Eye (tissue), 1 donor: Measurements from ENCODE around the gene YIPF1.

ENCODE experiments used
- DNase-seq: peaks from one replicate; pipeline ENCODE4 v3.0.0-alpha.2; 2015

Gene YIPF1

GRCh38 chr1:53889304-53890298 lies at the start of gene YIPF1:
Gene YIPF1 (minus strand): TSS chr1:53889797. CDS start chr1:53888937, 860 bp downstream.
- DNase-seq, result peak; percentile 93

- no peak for DNase-seq
These were observed 48.7 kb upstream of the YIPF1 start for GRCh38 chr1:53938136-53938830.

- DNase-seq, result no peak
These were observed 46.8 kb upstream of the YIPF1 start for GRCh38 chr1:53936430-53936829.

DNA sequence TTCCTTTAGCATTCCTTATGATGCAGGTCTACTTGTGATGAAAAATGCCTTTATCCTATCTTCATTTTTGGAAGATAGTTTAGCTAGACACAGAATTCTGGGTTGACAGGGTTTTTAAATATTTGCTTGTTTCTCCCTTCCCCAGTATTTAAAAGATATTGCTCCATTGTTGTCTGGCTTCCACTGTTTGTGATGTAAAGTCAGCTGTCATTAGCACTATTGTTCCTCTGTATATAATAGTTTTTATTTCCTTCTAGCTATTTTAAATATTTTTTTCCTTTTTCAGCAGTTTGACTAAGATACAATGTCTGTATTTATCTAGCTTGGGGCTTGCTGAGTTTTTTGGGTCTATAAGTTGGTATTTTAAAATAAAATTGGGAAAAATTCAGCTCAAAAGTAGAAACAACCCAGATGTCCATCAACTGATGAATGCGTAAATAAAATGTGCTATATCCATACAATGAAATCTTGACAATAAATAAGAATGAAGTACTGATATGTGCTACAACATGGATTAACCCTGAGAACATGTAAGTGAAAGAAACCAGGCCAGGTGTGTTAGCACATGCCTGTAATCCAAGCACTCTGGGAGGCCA lies 44.7 kb upstream of the YIPF1 start:
- no peak for DNase-seq

DNA sequence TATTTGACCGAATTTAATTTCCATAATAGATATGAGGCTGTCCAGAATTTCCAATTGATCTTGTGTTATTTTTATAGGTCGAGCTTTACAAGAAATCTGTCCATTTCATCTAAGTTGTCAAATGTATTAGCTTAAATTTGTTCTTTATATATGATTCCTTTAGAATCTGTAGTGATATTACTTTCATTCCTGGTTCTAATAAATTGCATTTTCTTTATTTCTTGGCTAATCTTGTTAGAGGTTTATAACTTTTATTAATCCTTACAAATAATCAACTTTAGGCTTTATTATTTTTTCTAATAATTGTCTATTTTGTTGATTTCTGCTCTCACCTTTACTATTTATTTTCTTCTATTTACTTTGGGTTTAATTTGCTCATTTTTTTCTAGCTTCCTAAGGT lies 41.9 kb upstream of the YIPF1 start:
- no peak for DNase-seq

DNA sequence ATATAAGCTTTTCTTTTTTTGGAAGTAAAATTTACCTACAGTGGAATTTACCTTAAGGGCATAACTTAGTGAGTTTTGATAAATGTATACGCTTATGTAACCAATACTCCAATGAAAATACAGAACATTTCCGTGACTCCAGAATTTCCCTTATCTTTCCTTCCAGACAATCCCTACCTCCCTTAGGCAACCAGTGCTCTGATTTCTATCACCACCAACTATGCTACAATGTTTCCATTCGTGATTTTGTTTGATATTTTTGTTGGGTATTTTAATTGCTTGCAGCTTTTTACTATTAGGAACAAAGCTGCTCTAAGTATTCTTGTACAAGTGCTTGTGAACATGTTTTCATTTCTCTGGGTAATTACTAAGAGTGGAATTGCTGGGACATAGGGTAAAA lies 41.3 kb upstream of the YIPF1 start:
- no peak for DNase-seq

DNA sequence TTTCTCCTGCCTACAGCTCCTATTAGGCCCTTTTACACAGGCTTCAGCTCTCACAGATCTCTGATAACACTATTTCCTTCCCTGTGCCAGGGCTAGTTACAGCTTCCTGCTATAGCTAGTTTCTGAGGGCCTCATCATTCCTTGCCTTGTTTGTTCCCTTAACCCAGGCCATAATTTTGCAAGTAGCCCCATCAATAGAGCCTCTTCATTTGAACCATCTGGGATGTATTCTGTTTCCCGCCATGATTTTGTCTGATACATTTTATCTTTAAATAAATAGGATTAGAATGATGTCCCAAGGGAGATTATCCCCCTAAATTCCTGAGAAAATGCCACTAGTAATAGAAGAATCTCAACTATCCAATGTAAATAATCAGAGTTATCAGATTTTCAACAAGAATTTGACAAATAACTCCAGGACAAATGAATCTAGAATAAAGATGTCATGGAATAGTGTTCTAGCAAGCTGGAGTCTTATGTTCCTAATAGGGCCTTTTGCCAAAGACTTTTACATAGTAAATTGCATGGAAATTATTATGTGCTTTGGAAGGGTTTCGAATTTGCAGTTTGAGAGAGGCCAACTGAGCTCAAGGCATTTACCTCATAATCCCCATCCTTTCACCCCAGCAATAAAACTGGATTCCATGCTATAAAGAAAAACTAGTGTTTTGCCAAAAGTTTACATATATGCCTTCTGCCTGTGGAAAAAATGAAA lies 39.8 kb upstream of the YIPF1 start:
- no peak for DNase-seq

DNA sequence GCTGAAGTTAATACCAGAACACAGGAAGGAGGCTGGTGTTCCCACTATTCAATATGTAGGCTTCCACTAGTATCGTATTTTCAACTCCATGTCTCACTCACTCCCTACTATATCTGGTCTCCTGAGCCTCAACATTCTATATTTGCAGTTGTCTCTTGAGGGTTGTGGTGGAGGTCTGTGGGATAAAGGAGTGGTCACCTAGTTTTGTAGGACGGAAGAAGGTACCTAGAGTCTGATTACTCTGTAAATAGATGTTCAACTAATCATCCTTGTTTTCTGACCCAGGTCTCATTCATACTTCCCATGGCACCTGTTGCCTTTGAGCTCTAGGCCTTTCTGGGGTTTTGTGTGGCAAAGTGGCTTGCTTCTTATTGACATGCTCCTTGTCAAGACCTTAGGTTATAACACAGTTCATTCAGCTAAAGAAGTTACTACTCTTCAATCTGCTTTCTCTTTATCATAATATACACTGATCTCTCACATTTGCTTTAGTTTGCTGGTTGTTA lies 37.8 kb upstream of the YIPF1 start:
- no peak for DNase-seq

GRCh38 chr1:53919675-53920066 lies 30.1 kb upstream of the YIPF1 start:
- DNase-seq, result no peak

- no peak for DNase-seq
These were observed 28.7 kb upstream of the YIPF1 start for GRCh38 chr1:53918343-53918742.

DNA sequence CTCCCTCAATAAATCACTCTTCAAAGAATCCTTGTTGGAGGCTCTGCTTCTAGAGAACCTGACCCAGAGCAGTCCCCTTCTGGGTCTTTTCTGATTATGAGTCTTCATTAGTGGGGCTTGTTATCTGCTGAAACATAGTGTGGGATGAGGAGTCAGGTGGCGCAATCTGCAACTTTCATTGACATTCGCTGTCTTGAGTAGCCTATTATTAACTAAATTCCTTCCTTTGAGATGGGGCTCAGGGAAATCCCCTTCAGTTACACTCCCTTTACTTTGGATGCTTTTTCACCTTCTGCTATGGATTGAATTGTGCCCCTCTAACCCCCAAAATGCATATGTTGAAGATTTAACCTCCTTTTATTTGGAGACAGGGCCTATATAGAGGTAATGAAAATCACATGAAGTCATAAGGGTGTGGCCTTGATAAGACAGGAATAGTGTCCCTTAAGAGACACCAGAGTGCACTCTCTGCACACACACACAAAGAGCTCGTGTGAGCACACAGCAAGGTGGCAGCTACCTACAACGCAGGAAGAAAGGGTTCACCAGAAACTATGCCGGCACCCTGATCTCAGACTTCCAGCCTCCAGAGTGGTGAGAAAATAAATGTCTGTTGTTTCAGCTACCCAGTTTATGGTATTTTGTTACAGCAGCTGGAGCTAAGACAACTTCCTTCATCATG lies 23.9 kb upstream of the YIPF1 start:
- DNase-seq, result peak; percentile 41

- DNase-seq, result no peak
These were observed 21.8 kb upstream of the YIPF1 start for GRCh38 chr1:53911442-53911841.

DNA sequence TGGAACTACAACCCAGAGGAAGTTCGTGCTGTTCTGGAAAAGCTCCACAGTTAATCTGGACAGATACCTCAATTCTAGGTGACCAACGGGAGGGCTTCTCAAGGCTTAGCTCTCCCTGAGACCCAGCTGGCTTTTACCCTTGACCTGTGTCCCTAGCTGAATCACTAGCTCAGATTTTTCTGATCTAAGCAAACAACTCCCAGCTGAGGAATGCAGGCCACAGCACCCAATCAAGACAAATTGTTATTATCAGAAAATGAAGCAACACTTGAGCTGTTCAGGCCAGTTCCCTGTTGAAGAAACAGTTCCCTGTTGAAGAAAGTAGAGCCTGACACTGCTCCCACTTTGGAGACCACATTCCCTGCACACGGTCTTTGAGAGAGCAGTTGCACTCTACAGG lies 20.3 kb upstream of the YIPF1 start:
- no peak for DNase-seq

DNA sequence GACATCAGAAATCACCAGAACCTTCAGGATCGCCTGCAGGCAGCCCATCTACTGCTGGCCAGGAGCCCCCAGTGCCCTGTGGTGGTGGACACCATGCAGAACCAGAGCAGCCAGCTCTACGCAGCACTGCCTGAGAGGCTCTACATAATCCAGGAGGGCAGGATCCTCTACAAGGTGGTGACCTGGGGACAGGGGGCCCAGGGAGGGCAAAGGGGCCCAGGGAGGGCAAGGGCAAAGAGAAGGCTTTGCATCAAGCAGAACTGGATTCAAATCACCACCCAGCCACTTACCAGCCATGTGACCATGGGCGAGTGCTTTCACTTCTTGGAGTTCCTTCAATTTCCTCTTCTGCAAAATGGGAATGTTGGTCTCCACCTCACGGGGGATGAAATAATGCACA lies 16.5 kb upstream of the YIPF1 start:
- DNase-seq, result no peak

DNA sequence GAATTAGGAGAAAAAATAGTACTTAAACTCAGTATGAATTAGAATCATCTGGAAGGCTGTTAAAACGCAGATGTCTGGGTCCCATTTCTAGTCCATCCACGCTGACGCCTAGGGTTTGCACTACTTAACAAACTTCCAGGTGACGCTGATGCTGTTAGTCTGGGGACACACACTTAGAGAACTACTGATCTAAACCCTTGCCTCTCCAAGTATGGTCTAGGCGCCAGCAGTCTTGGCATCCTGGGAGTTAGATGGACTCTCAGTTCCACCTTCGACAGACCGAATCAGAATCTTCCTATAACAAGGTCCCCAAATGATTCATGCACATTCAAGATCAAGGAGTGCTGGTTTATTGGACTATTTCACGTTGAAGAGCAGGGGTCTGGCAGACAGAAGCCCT lies 15.9 kb upstream of the YIPF1 start:
- DNase-seq, result no peak

DNA sequence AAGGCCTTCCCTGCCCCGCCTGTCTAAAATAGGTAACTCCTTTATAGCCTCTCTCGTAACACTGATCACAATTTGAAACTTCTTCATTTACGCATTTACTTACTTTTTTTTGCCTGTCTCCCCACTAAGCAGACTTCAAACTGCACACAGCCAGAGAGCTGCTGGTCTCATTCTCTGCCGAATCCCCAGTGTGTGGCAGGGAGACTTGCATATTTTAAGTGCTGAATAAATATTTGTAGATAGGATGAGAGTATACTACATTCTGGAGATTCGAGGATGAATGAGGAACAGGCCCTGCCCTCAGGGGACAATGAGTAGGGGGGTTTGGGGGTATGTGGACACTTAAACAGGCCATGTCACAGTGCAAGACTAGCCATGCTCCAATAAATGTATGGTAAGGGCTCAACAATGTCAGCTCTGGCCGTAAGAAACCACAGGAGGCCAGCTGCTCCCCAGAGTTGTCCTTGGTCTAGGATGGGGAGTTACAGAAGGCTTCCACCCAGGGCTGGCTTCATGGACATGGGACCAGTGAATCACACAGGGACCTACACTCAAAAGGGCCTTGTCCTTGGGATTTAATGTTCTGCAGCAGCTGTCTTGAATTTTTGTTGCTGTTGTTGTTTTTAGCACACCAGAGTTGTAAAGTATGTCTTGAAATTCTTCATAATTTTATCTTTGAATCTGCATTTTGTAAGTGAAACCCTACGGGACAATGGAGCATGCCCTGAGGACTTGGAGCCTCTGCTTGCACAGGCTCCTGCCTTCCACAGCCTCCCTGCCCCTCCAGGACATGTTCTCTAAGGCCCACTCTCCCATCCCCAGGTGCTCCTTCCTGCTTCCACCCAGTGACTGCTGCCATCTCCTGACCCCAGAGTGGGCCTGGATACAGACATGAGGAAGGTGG lies 12.9 kb upstream of the YIPF1 start:
- DNase-seq, result no peak

- no peak for DNase-seq
These were observed 10.1 kb upstream of the YIPF1 start for GRCh38 chr1:53899708-53900107.

GRCh38 chr1:53899206-53899628 lies 9.6 kb upstream of the YIPF1 start:
- no peak for DNase-seq

- DNase-seq, result no peak
These were observed 7.1 kb upstream of the YIPF1 start for GRCh38 chr1:53896635-53897229.

DNA sequence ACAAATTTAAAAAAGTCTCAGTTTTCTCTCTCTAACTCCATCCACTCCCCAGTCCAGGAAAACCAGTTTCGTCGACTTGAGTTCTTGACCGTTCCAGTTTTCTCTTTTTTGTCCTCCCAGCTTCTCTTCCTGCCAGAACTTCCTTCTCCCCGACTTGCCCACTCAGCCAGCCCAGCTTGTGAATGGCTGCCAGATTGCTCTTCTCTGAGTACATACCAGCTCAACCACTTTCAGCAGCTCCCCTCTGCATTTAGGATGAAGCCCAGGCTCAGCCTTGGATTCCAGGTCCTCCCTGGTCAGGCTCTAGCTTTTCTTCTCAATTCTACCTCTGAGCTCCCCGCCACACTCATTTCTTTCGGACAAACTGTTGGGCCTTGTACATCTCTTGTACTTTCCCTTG lies 5.8 kb upstream of the YIPF1 start:
- no peak for DNase-seq

DNA sequence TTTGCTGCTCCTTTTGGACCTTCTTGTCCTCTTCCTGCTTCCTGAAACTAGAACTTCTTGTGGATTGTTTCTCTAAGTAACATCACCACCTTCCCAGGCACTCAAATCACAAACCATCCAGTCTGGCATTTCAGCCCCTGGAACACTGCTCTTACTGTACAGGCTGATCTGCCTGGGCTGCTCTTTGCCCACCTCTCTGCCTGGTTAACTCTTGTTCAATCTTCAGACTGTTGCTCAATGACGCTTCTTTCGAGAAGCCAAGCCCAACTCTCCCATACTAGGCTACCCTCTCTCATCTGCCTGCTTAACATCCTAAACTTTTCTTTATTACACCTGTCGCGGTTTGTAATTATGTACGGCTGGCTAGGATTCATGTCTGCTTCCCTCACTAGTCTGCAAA lies 5.0 kb upstream of the YIPF1 start:
- DNase-seq, result no peak
